HG03432 (cell line): ENCODE measurements around the gene MSX1.
"Not testable (repeated sequence)": the region's sequence is repeated elsewhere in the genome, so short reads cannot be mapped to it uniquely, and the experiment has no call there.

Source experiments
- ATAC-seq: cut with Tn5 transposase; IDR thresholded peaks from one replicate; pipeline ENCODE4 v1.9.1; 2021; ENCODE audit warnings: mild to moderate bottlenecking, moderate library complexity; ENCODE audit not compliant: unreplicated experiment

Gene MSX1

GRCh38 chr4:4859325-4859798 lies at the start of gene MSX1:
Gene MSX1, plus strand, starts transcription at chr4:4859665. Its CDS starts 235 bp downstream, at chr4:4859900.
- ATAC-seq: peak; percentile 90

GRCh38 chr4:4810092-4810774 lies 49.2 kb upstream of the MSX1 start:
- no peak for ATAC-seq

- no peak for ATAC-seq
These were observed 48.7 kb upstream of the MSX1 start for GRCh38 chr4:4810778-4811177.

- no peak for ATAC-seq
These were observed 47.2 kb upstream of the MSX1 start for GRCh38 chr4:4812145-4812794.

- ATAC-seq: no peak
These were observed 40.9 kb upstream of the MSX1 start for GRCh38 chr4:4818415-4819212.

GRCh38 chr4:4819213-4819606 lies 40.3 kb upstream of the MSX1 start:
- no peak for ATAC-seq

- ATAC-seq: no peak
These were observed 39.2 kb upstream of the MSX1 start for GRCh38 chr4:4820261-4820660.

- no peak for ATAC-seq
These were observed 38.7 kb upstream of the MSX1 start for GRCh38 chr4:4820739-4821138.

- no peak for ATAC-seq
These were observed 37.9 kb upstream of the MSX1 start for GRCh38 chr4:4821577-4821976.

GRCh38 chr4:4822286-4822685 lies 37.2 kb upstream of the MSX1 start:
- ATAC-seq: not testable (repeated sequence)

GRCh38 chr4:4823621-4824162 lies 35.8 kb upstream of the MSX1 start:
- ATAC-seq: no peak

- no peak for ATAC-seq
These were observed 35.2 kb upstream of the MSX1 start for GRCh38 chr4:4824232-4824631.

- ATAC-seq: no peak
These were observed 34.0 kb upstream of the MSX1 start for GRCh38 chr4:4825431-4825830.

- ATAC-seq: no peak
These were observed 29.6 kb upstream of the MSX1 start for GRCh38 chr4:4829837-4830236.

- no peak for ATAC-seq
These were observed 28.2 kb upstream of the MSX1 start for GRCh38 chr4:4831266-4831665.

- ATAC-seq: no peak
These were observed 27.6 kb upstream of the MSX1 start for GRCh38 chr4:4831825-4832224.

- no peak for ATAC-seq
These were observed 23.4 kb upstream of the MSX1 start for GRCh38 chr4:4836044-4836443.

GRCh38 chr4:4837316-4837715 lies 22.1 kb upstream of the MSX1 start:
- ATAC-seq: no peak

- ATAC-seq: no peak
These were observed 21.2 kb upstream of the MSX1 start for GRCh38 chr4:4838051-4838935.
